Suprapubic skin (tissue), 4 donors: ENCODE results near the gene CYP2R1.

Experiments
- CTCF ChIP-seq, 2 donors: fragments of 200-600 bp in 1 of 2; fragments of 450-650 bp in 1 of 2; sonication (generic) in 1 of 2; IDR thresholded peaks; one replicate each; pipeline ENCODE4 v1.5.1; 2016 to 2019; ENCODE audit warnings: antibody characterized with exemption in 2 of 2, mild to moderate bottlenecking in 1 of 2, moderate library complexity in 1 of 2
- EP300 ChIP-seq: sonication (generic); formaldehyde crosslinking; IDR thresholded peaks from one replicate; pipeline ENCODE4 v1.6.1; 2017; ENCODE audit warnings: antibody characterized with exemption
- POLR2A ChIP-seq, 2 donors: fragments of 450-650 bp; IDR thresholded peaks; one replicate each; pipeline ENCODE4 v1.6.1; 2017; ENCODE audit warnings: antibody characterized with exemption in 2 of 2, mild to moderate bottlenecking in 2 of 2, moderate library complexity in 2 of 2
- POLR2AphosphoS5 ChIP-seq, 3 donors: sonication (generic); formaldehyde crosslinking; IDR thresholded peaks; one replicate each; pipeline ENCODE4 v1.6.1; 2017; ENCODE audit warnings: antibody characterized with exemption in 3 of 3

DNA sequence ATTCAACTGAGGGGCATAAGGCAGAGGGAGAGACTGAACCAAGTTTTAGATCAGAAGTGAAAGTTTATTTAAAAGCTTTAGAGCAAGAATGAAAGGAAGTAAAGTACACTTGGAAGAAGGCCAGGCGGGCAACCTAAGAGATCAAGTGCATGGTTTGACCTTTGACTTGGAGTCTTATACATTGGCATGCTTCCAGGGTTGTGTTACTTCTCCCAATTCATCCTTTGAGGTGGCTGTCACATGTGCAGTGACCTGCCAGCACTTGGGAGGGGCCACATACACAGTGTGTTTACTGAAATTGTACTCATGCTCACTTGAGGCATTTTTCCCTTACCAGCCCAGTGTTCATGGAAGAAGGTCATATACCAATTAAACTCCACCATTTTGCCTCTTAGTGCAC is 30.4 kb downstream of the CYP2R1 start:
- TF ChIP-seq CTCF (IDR thresholded peaks at IDR 0.05): no peak
- TF ChIP-seq POLR2A (IDR thresholded peaks at IDR 0.05): no peak
- no peak for TF ChIP-seq POLR2AphosphoS5 (IDR thresholded peaks at IDR 0.05)
- no peak for TF ChIP-seq EP300
